Measurements from ENCODE around the gene CHCHD10.
"Not testable (repeated sequence)": the region's sequence is repeated elsewhere in the genome, so short reads cannot be mapped to it uniquely, and the experiment has no call there.

Gene CHCHD10

GRCh38 chr22:23737696-23738095 lies 30.1 kb downstream of the CHCHD10 start:
- no peak for DNase-seq
- TF ChIP-seq POLR2A (IDR thresholded peaks at IDR 0.05; ENCODE audit: low read length) (no peak), GATA1 (IDR thresholded peaks at IDR 0.05; ENCODE audit: low read depth, low read length) (no peak)

GRCh38 chr22:23728108-23728507 lies 39.7 kb downstream of the CHCHD10 start:
- not testable (repeated sequence) for DNase-seq

- DNase-seq: no peak
- TF ChIP-seq GATA1 (IDR thresholded peaks at IDR 0.05; ENCODE audit: low read depth, low read length) (no peak), POLR2A (IDR thresholded peaks at IDR 0.05; ENCODE audit: low read length) (no peak)
These were observed 45.0 kb downstream of the CHCHD10 start for GRCh38 chr22:23722724-23723123.

- TF ChIP-seq GATA1 (IDR thresholded peaks at IDR 0.05; ENCODE audit: low read depth, low read length) (no peak), POLR2A (IDR thresholded peaks at IDR 0.05; ENCODE audit: low read length) (no peak)
- no peak for DNase-seq
These were observed 45.6 kb downstream of the CHCHD10 start for GRCh38 chr22:23722160-23722559.

- TF ChIP-seq GATA1 (IDR thresholded peaks at IDR 0.05; ENCODE audit: low read depth, low read length) (no peak), POLR2A (IDR thresholded peaks at IDR 0.05; ENCODE audit: low read length) (no peak)
- no peak for DNase-seq
These were observed 46.9 kb downstream of the CHCHD10 start for GRCh38 chr22:23720855-23721254.

- TF ChIP-seq GATA1 (IDR thresholded peaks at IDR 0.05; ENCODE audit: low read depth, low read length): no peak
- no peak for TF ChIP-seq POLR2A (IDR thresholded peaks at IDR 0.05; ENCODE audit: low read length)
These were observed 49.2 kb downstream of the CHCHD10 start for GRCh38 chr22:23718371-23719165.

GRCh38 chr22:23716811-23717801 lies 50.7 kb downstream of the CHCHD10 start:
- no peak for TF ChIP-seq GATA1 (IDR thresholded peaks at IDR 0.05; ENCODE audit: low read depth, low read length)
- TF ChIP-seq POLR2A (IDR thresholded peaks at IDR 0.05; ENCODE audit: low read length): peak; percentile 84
- peak; percentile 91 to 93 for DNase-seq

More at GRCh38 chr22:23718371-23719165, 49.2 kb downstream of the CHCHD10 start:
- DNase-seq: peak in 1 of 2 experiments; percentile 9
